Small intestine (tissue), 7 donors: ENCODE results near the gene SLC39A11. TPM values are rescaled to one million over a fixed set of nuclear protein-coding genes. Genes with fewer than 3 reads are reported as not detected.

Experiments used
- DNase-seq, 2 donors: peaks; one replicate each; pipeline versions ENCODE4 v3.0.0 to v3.0.0-alpha.2; 2013
- FAIRE-seq: peaks from 2 replicates; lab custom pipeline; 2012; peaks lifted over from hg19 to GRCh38; lab: Jason Lieb, UNC
- H3K27ac ChIP-seq, 3 donors: one replicate each; pipeline ENCODE4 v1.5.1; 2013; ENCODE audit warnings: low read length in 2 of 3, mild to moderate bottlenecking in 2 of 3, control low read depth in 1 of 3, inconsistent platforms in 1 of 3, low read depth in 1 of 3, moderate library complexity in 1 of 3
- H3K27me3 ChIP-seq, 3 donors: one replicate each; pipeline ENCODE4 v1.6.1; 2013; ENCODE audit warnings: low read length in 3 of 3, inconsistent platforms in 1 of 3; ENCODE audit not compliant: control insufficient read depth in 3 of 3, insufficient read depth in 3 of 3
- H3K36me3 ChIP-seq, 3 donors: one replicate each; pipeline ENCODE4 v1.6.1; 2013; ENCODE audit warnings: low read length in 3 of 3, inconsistent platforms in 1 of 3, low read depth in 1 of 3, mild to moderate bottlenecking in 1 of 3, moderate library complexity in 1 of 3; ENCODE audit not compliant: control insufficient read depth in 3 of 3, insufficient read depth in 2 of 3
- H3K4me1 ChIP-seq, 3 donors: one replicate each; pipeline ENCODE4 v1.6.1; 2013; ENCODE audit warnings: low read length in 2 of 3, inconsistent platforms in 1 of 3, low read depth in 1 of 3, mild to moderate bottlenecking in 1 of 3, moderate library complexity in 1 of 3; ENCODE audit not compliant: control insufficient read depth in 3 of 3, insufficient read depth in 2 of 3
- H3K4me3 ChIP-seq, 3 donors: one replicate each; pipeline ENCODE4 v1.5.1; 2013; ENCODE audit warnings: low read length in 3 of 3, control low read depth in 1 of 3, inconsistent platforms in 1 of 3, low read depth in 1 of 3, mild to moderate bottlenecking in 1 of 3, moderate library complexity in 1 of 3
- H3K9me3 ChIP-seq, 2 donors: one replicate each; pipeline ENCODE4 v1.6.1; 2013; ENCODE audit warnings: low read depth in 1 of 2, low read length in 1 of 2; ENCODE audit not compliant: control insufficient read depth in 2 of 2, insufficient read depth in 1 of 2
- WGBS, 3 donors: extraction: QIAGEN DNeasy Blood & Tissue Kit; methylation state at CpG; one replicate each; pipeline ENCODE4 v1.1.7; 2013; 5-methylcytosine and 5-hydroxymethylcytosine counted together
- polyA plus RNA-seq, 4 donors: library from polyadenylated mRNA; stranded (reverse) in 3 of 4; unstranded in 1 of 4; fragments of 200-250 nt in 3 of 4; fragments of 120-200 nt in 1 of 4; gene quantifications; one replicate each; pipeline versions ENCODE4 v1.2.1 to v1.2.3, GENCODE V29; 2013
- donor health status: healthy with polysubstance abuse.
- donor health status: control.
- donor health status: control.
- donor health status: Bipolar disorder and iron deficiency.
- donor health status: healthy.

The SLC39A11 gene
- polyA plus RNA-seq, 4 donors = 2.7 to 53.7 (median 11.3) TPM

DNA sequence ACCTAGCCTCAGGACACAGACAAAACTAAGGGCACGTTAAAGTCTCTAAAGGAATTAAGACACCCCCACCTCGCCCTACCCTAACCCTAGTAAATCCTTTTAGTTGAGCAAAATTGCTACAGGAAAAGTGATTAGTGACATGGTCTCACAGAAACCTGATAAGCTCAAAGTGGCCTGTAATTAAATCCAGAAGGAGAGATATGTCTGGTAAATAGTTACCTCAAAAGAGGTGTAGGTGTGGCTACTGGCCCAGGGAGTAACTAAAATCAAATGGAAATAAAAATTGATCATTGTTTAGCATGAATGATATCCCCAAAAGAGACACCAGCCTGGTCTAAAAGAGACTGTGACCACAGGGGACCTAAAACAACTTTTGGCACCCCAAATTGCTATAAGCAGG, 168.3 kb downstream of the SLC39A11 start:
- peak; percentile 44 to 52 for DNase-seq
- H3K27me3 ChIP-seq = no peaks in the 10 kb centered on the region
- H3K27ac ChIP-seq = no peak overlapping the region
- no peaks in the 10 kb centered on the region for H3K36me3 ChIP-seq
- 17 to 66% (median 31%) methylated on average over 2 of the region's 2 CpGs for WGBS, 3 donors
- no peak overlapping the region for H3K4me3 ChIP-seq
- no peaks in the 10 kb centered on the region for H3K9me3 ChIP-seq
- peaks cover 0 to 55% (median 4%) of the 10 kb centered on the region in 3 donors for H3K4me1 ChIP-seq
- FAIRE-seq = no peak

DNA sequence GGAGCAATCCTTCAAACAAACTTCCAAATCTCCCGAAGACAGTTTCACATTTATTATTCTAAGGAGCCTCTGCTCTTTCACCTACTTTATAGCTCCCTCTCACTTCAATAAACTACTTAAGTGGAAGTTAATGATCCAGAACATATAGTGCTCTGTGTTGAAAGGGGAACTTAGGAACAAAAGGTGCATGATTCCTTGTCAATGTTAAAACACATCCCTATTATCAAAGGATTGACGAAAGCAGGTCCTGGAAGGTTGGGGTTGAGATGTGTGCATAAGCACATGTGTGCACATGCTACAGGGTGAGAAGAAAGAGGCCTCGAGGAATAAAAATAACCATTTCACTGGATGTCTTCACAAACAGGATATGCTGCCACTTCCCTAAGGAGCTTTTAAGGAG, 170.3 kb downstream of the SLC39A11 start:
- WGBS, 3 donors = 20 to 53% (median 45%) methylated on average over 3 of the region's 3 CpGs
- peak overlapping the region in 1 of 3 donors; percentile 49 for H3K27ac ChIP-seq
- DNase-seq = peak; percentile 70 to 73

DNA sequence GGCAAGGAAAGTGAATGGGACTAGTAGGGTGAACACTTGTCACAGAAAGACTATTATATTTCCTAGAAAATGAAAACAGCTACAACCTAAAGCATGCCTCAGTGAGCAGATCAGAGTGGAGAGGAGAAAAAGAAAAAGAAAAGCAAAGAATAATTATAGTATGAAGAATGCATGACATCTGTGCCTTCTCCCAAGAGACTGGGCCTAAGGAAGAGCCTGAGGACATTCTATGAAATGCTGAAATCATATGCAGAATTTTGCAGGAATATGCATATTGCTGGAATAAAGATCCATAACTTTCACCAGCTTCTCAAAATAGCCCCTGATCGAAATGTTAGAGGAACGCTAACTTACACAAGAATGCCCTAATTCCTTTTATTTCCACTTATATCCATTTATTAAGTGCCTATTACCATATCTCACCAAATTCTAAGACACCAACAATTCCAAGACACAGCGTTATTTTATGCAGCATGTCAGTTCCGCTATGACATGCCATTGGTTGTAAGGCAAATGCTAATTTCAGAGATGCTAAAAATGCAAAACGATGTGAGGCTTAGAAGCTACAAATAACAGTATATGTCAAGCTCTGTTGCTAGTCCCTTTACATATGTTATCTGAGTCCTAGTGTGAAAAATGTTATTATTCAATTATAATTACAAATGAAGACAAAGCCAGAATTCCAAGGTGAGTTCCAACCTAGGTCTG, 171.0 kb downstream of the SLC39A11 start:
- Histone ChIP-seq H3K36me3 (peaks cover 0 to 4% (median 0%) of the 10 kb centered on the region in 3 donors), H3K4me3 (no peak overlapping the region), H3K9me3 (peaks cover 0 to 3% of the 10 kb centered on the region in 2 donors), H3K27me3 (no peaks in the 10 kb centered on the region), H3K4me1 (peaks cover 0 to 29% (median 4%) of the 10 kb centered on the region in 3 donors), H3K27ac (peak overlapping the region in 1 of 3 donors; percentile 21)
- FAIRE-seq (no peak), DNase-seq (no peak)
- 94 to 95% (median 95%) methylated on average over 5 of the region's 5 CpGs for WGBS, 3 donors

More for the DNA sequence above, 170.3 kb downstream of the SLC39A11 start:
- Histone ChIP-seq H3K27me3 (no peaks in the 10 kb centered on the region), H3K4me1 (peaks cover 0 to 36% (median 4%) of the 10 kb centered on the region in 3 donors), H3K36me3 (no peaks in the 10 kb centered on the region), H3K4me3 (no peak overlapping the region), H3K9me3 (peaks cover 0 to under 1% of the 10 kb centered on the region in 2 donors)
- no peak for FAIRE-seq

DNA sequence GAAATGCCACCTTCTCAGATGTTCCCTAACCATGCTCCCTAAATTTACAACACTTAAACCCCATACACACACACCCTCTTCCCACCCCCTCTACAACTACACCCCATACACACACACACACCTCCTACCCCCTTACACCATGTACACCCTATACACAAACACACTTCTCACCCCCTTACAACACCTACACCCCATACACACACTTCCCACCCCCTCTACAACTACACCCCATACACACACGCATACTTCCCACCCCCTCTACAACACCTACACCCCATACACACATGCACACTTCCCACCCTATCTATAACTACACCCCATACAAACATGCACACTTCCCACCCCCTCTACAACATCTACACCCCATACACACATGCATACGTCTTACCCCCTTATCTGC, 172.0 kb downstream of the SLC39A11 start:
- H3K27me3 ChIP-seq = no peaks in the 10 kb centered on the region
- 89 to 92% (median 90%) methylated on average over 2 of the region's 2 CpGs for WGBS, 3 donors
- peaks cover 0 to 3% of the 10 kb centered on the region in 2 donors for H3K9me3 ChIP-seq
- DNase-seq (no peak), FAIRE-seq (no peak)
- H3K36me3 ChIP-seq = peaks cover 0 to 8% (median 0%) of the 10 kb centered on the region in 3 donors
- H3K4me1 ChIP-seq = peaks cover 0 to 25% (median 4%) of the 10 kb centered on the region in 3 donors
- H3K4me3 ChIP-seq = no peak overlapping the region
- H3K27ac ChIP-seq = no peak overlapping the region

DNA sequence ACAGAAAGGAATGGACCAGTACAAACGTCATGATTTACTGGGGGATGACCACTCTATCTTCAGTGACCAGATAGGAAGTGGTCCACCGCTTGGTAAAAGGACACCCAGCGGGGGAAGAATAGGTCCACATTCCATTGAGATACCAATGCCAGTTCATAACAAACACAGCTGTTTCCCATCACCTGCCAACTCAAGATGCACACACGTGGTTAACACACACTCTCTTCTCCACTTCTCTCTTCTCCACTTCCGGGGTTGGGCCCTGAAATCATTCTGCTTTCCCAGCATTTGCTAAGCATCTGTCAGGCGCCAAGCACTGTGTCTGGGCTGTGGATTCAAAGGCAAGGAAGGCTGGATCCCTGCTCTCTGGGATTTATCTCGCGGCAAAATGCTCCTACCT, 175.5 kb downstream of the SLC39A11 start:
- Histone ChIP-seq H3K36me3 (peaks cover 0 to 10% (median 0%) of the 10 kb centered on the region in 3 donors), H3K4me1 (peaks cover 0 to 4% (median 0%) of the 10 kb centered on the region in 3 donors), H3K27ac (no peak overlapping the region), H3K4me3 (no peak overlapping the region), H3K27me3 (no peaks in the 10 kb centered on the region), H3K9me3 (peaks cover 0 to 3% of the 10 kb centered on the region in 2 donors)
- no peak for FAIRE-seq
- WGBS, 3 donors = 87 to 96% (median 95%) methylated on average over 8 of the region's 8 CpGs
- no peak for DNase-seq

DNA sequence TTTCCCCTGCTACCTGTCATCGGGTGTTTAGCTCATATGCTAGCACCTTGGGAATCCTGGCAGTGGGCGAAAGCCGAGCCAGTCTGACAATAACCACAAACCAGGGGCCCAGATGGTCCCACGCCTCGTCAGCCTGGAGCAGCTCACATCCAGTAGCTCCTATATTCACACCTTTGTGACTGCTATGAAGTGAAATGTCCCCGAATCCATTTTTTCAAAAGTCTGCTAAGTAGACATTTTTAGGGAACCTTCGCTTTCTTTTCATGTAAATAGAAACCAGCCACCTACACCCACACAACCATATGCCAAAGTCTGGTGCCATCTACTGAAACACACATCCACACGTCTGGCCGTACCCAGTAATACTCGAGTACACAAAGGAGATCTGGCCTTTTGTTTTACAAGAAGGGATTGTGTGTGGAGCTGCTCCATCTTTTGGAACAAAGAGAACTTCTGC, 176.8 kb downstream of the SLC39A11 start:
- peaks cover 0 to 3% of the 10 kb centered on the region in 2 donors for H3K9me3 ChIP-seq
- peaks cover 0 to 10% (median 0%) of the 10 kb centered on the region in 3 donors for H3K36me3 ChIP-seq
- H3K27me3 ChIP-seq = no peaks in the 10 kb centered on the region
- WGBS, 3 donors = 94 to 96% (median 95%) methylated on average over 10 of the region's 10 CpGs
- H3K4me3 ChIP-seq = no peak overlapping the region
- FAIRE-seq (no peak), DNase-seq (no peak)
- no peak overlapping the region for H3K27ac ChIP-seq
- no peaks in the 10 kb centered on the region for H3K4me1 ChIP-seq

DNA sequence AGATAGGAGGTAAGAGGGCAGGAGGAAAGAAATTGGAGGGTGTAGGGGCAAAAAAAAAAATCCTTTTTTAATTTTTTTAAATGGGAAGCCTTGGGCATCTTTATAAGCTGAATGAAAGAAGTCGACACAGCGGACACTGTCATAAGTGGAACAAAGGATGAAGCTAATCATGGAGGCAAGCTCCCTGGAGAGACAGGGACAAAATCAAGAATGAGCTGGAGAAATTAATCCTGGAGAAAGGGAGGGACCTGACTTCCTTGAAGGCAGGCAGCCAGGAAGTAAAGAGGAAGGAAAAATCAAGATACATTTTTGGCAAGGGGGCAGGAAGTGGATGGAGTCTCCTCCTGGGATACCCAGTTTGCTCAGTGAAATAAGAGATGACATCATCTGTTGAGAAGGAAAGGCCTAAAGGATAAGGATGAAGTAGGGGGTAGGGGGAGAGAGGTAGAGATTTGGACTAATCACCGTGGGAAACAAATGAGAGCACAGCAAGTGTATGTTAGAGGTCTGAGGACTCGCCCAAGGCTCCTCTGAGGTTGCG, 179.3 kb downstream of the SLC39A11 start:
- Histone ChIP-seq H3K27me3 (no peaks in the 10 kb centered on the region), H3K36me3 (peaks cover 0 to 16% (median 0%) of the 10 kb centered on the region in 3 donors), H3K9me3 (peaks cover 0 to 3% of the 10 kb centered on the region in 2 donors), H3K27ac (no peak overlapping the region), H3K4me3 (no peak overlapping the region), H3K4me1 (no peaks in the 10 kb centered on the region)
- FAIRE-seq (no peak), DNase-seq (no peak)
- 91 to 99% (median 94%) methylated on average over 5 of the region's 5 CpGs for WGBS, 3 donors

DNA sequence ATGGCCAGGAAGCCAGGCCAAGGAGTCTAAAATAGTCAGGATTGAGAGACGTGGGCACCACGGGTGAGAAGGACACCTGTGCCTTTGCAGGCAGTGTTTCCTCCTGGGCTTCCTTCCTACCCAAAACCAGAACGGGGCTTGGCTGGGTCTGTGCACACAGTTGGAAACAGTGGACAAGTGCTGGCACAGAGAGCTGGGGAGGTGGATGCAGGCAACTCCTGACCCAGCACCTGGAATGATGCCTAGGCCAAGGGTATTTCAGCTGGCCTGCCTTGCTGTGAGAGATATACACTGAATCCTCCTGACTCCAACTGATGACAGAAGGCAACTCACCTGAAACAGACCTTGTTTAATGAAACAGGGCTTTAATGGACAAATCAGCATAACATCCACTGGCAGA, 186.2 kb downstream of the SLC39A11 start:
- DNase-seq (no peak), FAIRE-seq (no peak)
- Histone ChIP-seq H3K9me3 (no peaks in the 10 kb centered on the region), H3K36me3 (peaks cover 0 to 11% (median 0%) of the 10 kb centered on the region in 3 donors), H3K27ac (no peak overlapping the region), H3K4me1 (peaks cover 0 to 4% (median 0%) of the 10 kb centered on the region in 3 donors), H3K27me3 (no peaks in the 10 kb centered on the region), H3K4me3 (no peak overlapping the region)
- 64 to 87% (median 77%) methylated on average over 3 of the region's 3 CpGs for WGBS, 3 donors
